H1 (cell line): ENCODE data around the gene FN3KRP. TPM values are rescaled to one million over a fixed set of nuclear protein-coding genes. Genes with fewer than 3 reads are reported as not detected.

Source experiments
- CTCF ChIA-PET: fragments of 300-600 bp; sonication (Branson Sonifier 250); formaldehyde crosslinking; loops from one replicate; lab custom pipeline; 2021; ENCODE audit not compliant: partially characterized antibody; lab: Charles Lee
- POLR2A ChIA-PET: fragments of 300-600 bp; sonication (Branson Sonifier 250); formaldehyde crosslinking; loops from one replicate; lab custom pipeline; 2021; ENCODE audit warnings: inconsistent platforms; ENCODE audit not compliant: partially characterized antibody; lab: Charles Lee
- DNase-seq, 2 experiments: peaks; one replicate each; pipeline versions ENCODE4 v3.0.0 to v3.0.0-alpha.2; 2010 to 2022; ENCODE audit warnings: low spot score in 2 of 2, low read depth in 1 of 2, mixed read lengths in 1 of 2
- FAIRE-seq: peaks from 2 replicates; lab custom pipeline; 2011; peaks lifted over from hg19 to GRCh38; lab: Jason Lieb, UNC
- H2AFZ ChIP-seq: 2 replicates; pipeline ENCODE4 v1.8.1; 2012; ENCODE audit warnings: low read length, inconsistent platforms
- H2AK5ac ChIP-seq: 2 replicates; pipeline ENCODE4 v1.6.1; 2013; ENCODE audit warnings: low read depth, low read length
- H2BK120ac ChIP-seq: replicated peaks from 2 replicates; pipeline ENCODE3; 2013; ENCODE audit warnings: low read depth, low read length, inconsistent platforms
- H2BK12ac ChIP-seq: 2 replicates; pipeline ENCODE4 v1.6.1; 2013; ENCODE audit warnings: low read depth, low read length
- H2BK15ac ChIP-seq: 2 replicates; pipeline ENCODE4 v1.6.1; 2013; ENCODE audit warnings: low read length
- H2BK20ac ChIP-seq: 2 replicates; pipeline ENCODE4 v1.6.1; 2013; ENCODE audit warnings: low read length
- H2BK5ac ChIP-seq: 2 replicates; pipeline ENCODE4 v1.6.1; 2013; ENCODE audit warnings: low read depth, low read length
- H3K14ac ChIP-seq: 2 replicates; pipeline ENCODE4 v1.6.1; 2013; ENCODE audit warnings: inconsistent platforms; ENCODE audit not compliant: insufficient read length
- H3K18ac ChIP-seq: 2 replicates; pipeline ENCODE4 v1.6.1; 2013; ENCODE audit warnings: low read length; ENCODE audit errors: extremely low read depth
- H3K23ac ChIP-seq: 2 replicates; pipeline ENCODE4 v1.6.1; 2013; ENCODE audit warnings: inconsistent platforms; ENCODE audit not compliant: insufficient read length
- H3K23me2 ChIP-seq: 2 replicates; pipeline ENCODE4 v1.6.1; 2013; ENCODE audit warnings: low read depth, low read length
- H3K27ac ChIP-seq: 2 replicates; pipeline ENCODE4 v1.6.1; 2011; ENCODE audit warnings: low read depth, low read length, inconsistent platforms
- H3K27me3 ChIP-seq, 4 experiments: replicated peaks in 1 of 4; 1 replicate in 1 of 4; 2 replicates in 3 of 4; pipeline versions ENCODE4 v1.6.1 to v1.8.1; 2011 to 2013; ENCODE audit warnings: low read length in 3 of 4, mild to moderate bottlenecking in 3 of 4, inconsistent platforms in 2 of 4, mixed read lengths in 2 of 4, moderate library complexity in 1 of 4; ENCODE audit not compliant: control insufficient read depth in 3 of 4, insufficient read depth in 3 of 4; ENCODE audit errors: extremely low read depth in 1 of 4
- H3K36me3 ChIP-seq, 4 experiments: 2 replicates each; pipeline versions ENCODE4 v1.6.1 to v1.8.1; 2011 to 2013; ENCODE audit warnings: mild to moderate bottlenecking in 4 of 4, low read length in 3 of 4, moderate library complexity in 2 of 4, control low read depth in 1 of 4, inconsistent platforms in 1 of 4; ENCODE audit not compliant: insufficient read depth in 4 of 4, control insufficient read depth in 2 of 4
- H3K4ac ChIP-seq: replicated peaks from 2 replicates; pipeline ENCODE3; 2013; ENCODE audit warnings: low read length, low read depth, mixed read lengths, inconsistent platforms; ENCODE audit not compliant: insufficient read length
- H3K4me1 ChIP-seq, 4 experiments: replicated peaks in 1 of 4; 1 replicate in 1 of 4; 2 replicates in 3 of 4; pipeline versions ENCODE4 v1.6.1 to v1.8.1; 2011 to 2013; ENCODE audit warnings: low read length in 3 of 4, inconsistent platforms in 2 of 4, mixed read lengths in 1 of 4; ENCODE audit not compliant: insufficient read depth in 4 of 4, control insufficient read depth in 3 of 4
- H3K4me2 ChIP-seq, 2 experiments: 2 replicates each; pipeline versions ENCODE4 v1.6.1 to v1.8.1; 2011 to 2013; ENCODE audit warnings: low read depth in 2 of 2, low read length in 2 of 2, control low read depth in 1 of 2, inconsistent platforms in 1 of 2, mild to moderate bottlenecking in 1 of 2; ENCODE audit not compliant: insufficient read depth in 1 of 2
- H3K4me3 ChIP-seq, 4 experiments: fragments of 200-600, 300-600 bp in 1 of 4; sonication (generic), shearing (Covaris generic), sonication (Bioruptor Twin) in 1 of 4; 2 replicates each; pipeline versions ENCODE4 v1.5.1 to v1.8.1; 2011 to 2016; ENCODE audit warnings: low read length in 4 of 4, low read depth in 3 of 4, control low read depth in 2 of 4, inconsistent platforms in 2 of 4, mild to moderate bottlenecking in 2 of 4, mixed read lengths in 1 of 4, moderate library complexity in 1 of 4; ENCODE audit not compliant: insufficient read depth in 2 of 4; ENCODE audit errors: extremely low read depth in 1 of 4
- H3K56ac ChIP-seq: replicated peaks from 2 replicates; pipeline ENCODE3; 2013; ENCODE audit warnings: low read depth, mild to moderate bottlenecking, mixed read lengths, low read length, inconsistent platforms; ENCODE audit not compliant: insufficient read length
- H3K79me1 ChIP-seq: 2 replicates; pipeline ENCODE4 v1.6.1; 2013; ENCODE audit warnings: low read depth, low read length, control low read depth
- H3K79me2 ChIP-seq, 2 experiments: 2 replicates each; pipeline versions ENCODE4 v1.6.1 to v1.8.1; 2012 to 2013; ENCODE audit warnings: low read length in 2 of 2, mild to moderate bottlenecking in 2 of 2, inconsistent platforms in 1 of 2; ENCODE audit not compliant: insufficient read depth in 2 of 2, control insufficient read depth in 1 of 2
- H3K9ac ChIP-seq, 4 experiments: replicated peaks in 1 of 4; 1 replicate in 1 of 4; 2 replicates in 3 of 4; pipeline versions ENCODE4 v1.6.1 to v1.8.1; 2011 to 2013; ENCODE audit warnings: low read depth in 3 of 4, low read length in 3 of 4, control low read depth in 2 of 4, mild to moderate bottlenecking in 2 of 4, moderate library complexity in 2 of 4, inconsistent platforms in 1 of 4; ENCODE audit errors: extremely low read depth in 1 of 4
- H3K9me3 ChIP-seq, 2 experiments: 2 replicates each; pipeline versions ENCODE4 v1.6.1 to v1.8.1; 2012 to 2013; ENCODE audit warnings: mild to moderate bottlenecking in 2 of 2, moderate library complexity in 2 of 2, control low read depth in 1 of 2, inconsistent platforms in 1 of 2, low read depth in 1 of 2, low read length in 1 of 2, mixed read lengths in 1 of 2; ENCODE audit not compliant: insufficient read depth in 2 of 2
- H4K20me1 ChIP-seq, 2 experiments: replicated peaks in 1 of 2; 2 replicates each; pipeline versions ENCODE3 to v1.8.1; 2011 to 2013; ENCODE audit warnings: inconsistent platforms in 2 of 2, low read length in 2 of 2, mild to moderate bottlenecking in 1 of 2; ENCODE audit not compliant: insufficient read depth in 2 of 2, control insufficient read depth in 1 of 2
- H4K5ac ChIP-seq: 2 replicates; pipeline ENCODE4 v1.6.1; 2013; ENCODE audit warnings: low read length, low read depth, mixed read lengths, inconsistent platforms; ENCODE audit not compliant: insufficient read length
- H4K8ac ChIP-seq: 2 replicates; pipeline ENCODE4 v1.8.0; 2013; ENCODE audit warnings: mild to moderate bottlenecking, moderate library complexity, low read length, inconsistent platforms; ENCODE audit not compliant: insufficient read depth; ENCODE audit errors: extremely low read depth
- H4K91ac ChIP-seq: replicated peaks from 2 replicates; pipeline ENCODE3; 2013; ENCODE audit warnings: low read length, mixed read lengths, inconsistent platforms; ENCODE audit not compliant: insufficient read length
- BACH1 ChIP-seq: IDR thresholded peaks from 2 replicates; pipeline ENCODE4 v1.6.1; 2012; ENCODE audit warnings: low read length, improper control_type of control experiment
- CEBPB ChIP-seq: IDR thresholded peaks from 2 replicates; pipeline ENCODE4 v1.6.1; 2012; ENCODE audit warnings: low read depth, low read length
- FOSL1 ChIP-seq: IDR thresholded peaks from 2 replicates; pipeline ENCODE4 v1.6.1; 2011; ENCODE audit warnings: mild to moderate bottlenecking, low read depth, low read length, moderate library complexity; ENCODE audit not compliant: insufficient read depth
- GABPA ChIP-seq: IDR thresholded peaks from 2 replicates; pipeline ENCODE4 v1.6.1; 2011; ENCODE audit warnings: mild to moderate bottlenecking, low read length, moderate library complexity, borderline replicate concordance; ENCODE audit not compliant: insufficient read depth
- JUN ChIP-seq: IDR thresholded peaks from 2 replicates; pipeline ENCODE4 v1.6.1; 2011; ENCODE audit warnings: low read depth, mild to moderate bottlenecking, improper control_type of control experiment, low read length
- KDM4A ChIP-seq: IDR thresholded peaks from one replicate; pipeline ENCODE4 v1.7.1; 2012; ENCODE audit warnings: low read depth, mild to moderate bottlenecking, moderate library complexity, low read length, inconsistent platforms; ENCODE audit not compliant: severe bottlenecking
- KDM5A ChIP-seq: fragments of 200-600 bp; IDR thresholded peaks from 2 replicates; pipeline ENCODE4 v1.7.1; 2012; ENCODE audit warnings: mild to moderate bottlenecking, low read length, inconsistent platforms, mixed read lengths
- MAFK ChIP-seq: IDR thresholded peaks from 2 replicates; pipeline ENCODE4 v1.6.1; 2012; ENCODE audit warnings: low read depth, mild to moderate bottlenecking, improper control_type of control experiment, low read length
- POU5F1 ChIP-seq: IDR thresholded peaks from 2 replicates; pipeline ENCODE4 v1.6.1; 2011; ENCODE audit warnings: low read depth, mild to moderate bottlenecking, low read length, moderate library complexity
- RBBP5 ChIP-seq: IDR thresholded peaks from 2 replicates; pipeline ENCODE4 v1.7.1; 2012; ENCODE audit warnings: low read depth, mild to moderate bottlenecking, inconsistent platforms, low read length, moderate library complexity, borderline replicate concordance
- RXRA ChIP-seq: IDR thresholded peaks from 2 replicates; pipeline ENCODE4 v1.6.1; 2011; ENCODE audit warnings: low read depth, mild to moderate bottlenecking, low read length, moderate library complexity; ENCODE audit not compliant: insufficient read depth
- SP2 ChIP-seq: IDR thresholded peaks from 2 replicates; pipeline ENCODE4 v1.6.1; 2012; ENCODE audit warnings: mild to moderate bottlenecking, low read length, inconsistent platforms
- TAF7 ChIP-seq: optimal IDR thresholded peaks from 2 replicates; pipeline ENCODE3; 2011; ENCODE audit warnings: low read depth, mild to moderate bottlenecking, inconsistent platforms, low read length, moderate library complexity, borderline replicate concordance
- WGBS, 2 experiments: shearing (Covaris generic) in 1 of 2; methylation state at CpG; one replicate each; pipeline versions ENCODE4 v1.1.6 to v1.1.7; 2013 to 2015; ENCODE audit warnings: low lambda C conversion rate in 2 of 2, mixed read lengths in 2 of 2, inconsistent platforms in 1 of 2, low coverage in 1 of 2, missing lambda C conversion rate in 1 of 2; ENCODE audit not compliant: insufficient replicate concordance in 2 of 2, insufficient coverage in 1 of 2, insufficient read length in 1 of 2; ENCODE audit errors: extremely low coverage in 1 of 2, missing lambda C conversion rate in 1 of 2; 5-methylcytosine and 5-hydroxymethylcytosine counted together
- polyA plus RNA-seq, 7 experiments: library from polyadenylated mRNA; depleted of rRNA in 3 of 7; stranded (reverse) in 5 of 7; unstranded in 2 of 7; fragments of >200 nt in 5 of 7; fragments of 200-250 nt in 2 of 7; gene quantifications; 1 replicate in 5 of 7; 2 replicates in 1 of 7; 4 replicates in 1 of 7; pipeline versions ENCODE4 v1.2.1 to v1.2.3, GENCODE V29; 2011 to 2013; ENCODE audit warnings: missing spikeins in 2 of 7, mixed read lengths in 2 of 7
- total RNA-seq: library from RNA; stranded (reverse); fragmentation: NEBNext Ultra II Directional; extraction: Animal tissue kit (Norgen Biotek cat#: 25700); gene quantifications from 2 replicates; pipeline ENCODE4 v1.2.1, GENCODE V29; 2021

Gene FN3KRP
- total and polyA plus RNA-seq, 2 of the 8 experiments (the other 6 are each of a cell fraction or from before 2014, with no cell fraction given), result 18.1 to 21.4 TPM

- Histone ChIP-seq H4K8ac (no peak overlapping the region), H3K56ac (no peak overlapping the region), H3K4ac (no peak overlapping the region), H3K18ac (no peak overlapping the region), H3K4me1 (no peaks in the 10 kb centered on the region), H2AK5ac (no peak overlapping the region), H2BK12ac (no peak overlapping the region), H4K20me1 (peaks cover 2 to 12% of the 10 kb centered on the region in 2 experiments), H3K23ac (no peak overlapping the region), H3K14ac (no peak overlapping the region), H3K4me3 (no peak overlapping the region), H4K91ac (no peak overlapping the region), H3K79me1 (peaks cover 12% of the 10 kb centered on the region), H3K27me3 (no peaks in the 10 kb centered on the region), H3K9me3 (no peaks in the 10 kb centered on the region), H3K79me2 (peaks cover 0 to 13% of the 10 kb centered on the region in 2 experiments; a peak in 1 of 4 replicates), H2BK5ac (no peak overlapping the region), H3K4me2 (no peak overlapping the region), H2BK20ac (no peak overlapping the region), H3K23me2 (no peaks in the 10 kb centered on the region), H3K27ac (no peak overlapping the region), H2AFZ (no peak overlapping the region), H2BK120ac (no peak overlapping the region), H3K9ac (no peak overlapping the region), H2BK15ac (no peak overlapping the region), H4K5ac (no peak overlapping the region), H3K36me3 (peaks cover 7 to 20% (median 12%) of the 10 kb centered on the region in 4 experiments)
- WGBS, 2 experiments, result 58% methylated on average over 33 of the region's 34 CpGs; no CpG with 5 or more reads in 1 of the 2 experiments
- no peak for FAIRE-seq
- peak in 1 of 2 experiments; percentile 93 for DNase-seq
- POLR2A ChIA-PET, result no interaction called here
- CTCF ChIA-PET, result interaction anchor here (0.6 to 2.1 kb wide), 32 partner anchors 9 to 323 kb away, joined by 3 to 11 read pairs (median 4); no protein-coding TSS in a partner anchor
- no peak for TF ChIP-seq SP2
- TF ChIP-seq CEBPB, result no peak
- no peak for TF ChIP-seq JUN
- no peak for TF ChIP-seq RBBP5
- no peak for TF ChIP-seq FOSL1
- TF ChIP-seq TAF7, result no peak
- no peak for TF ChIP-seq POU5F1
- TF ChIP-seq RXRA, result no peak
- no peak for TF ChIP-seq KDM5A
- TF ChIP-seq KDM4A, result no peak
- TF ChIP-seq MAFK, result no peak
- TF ChIP-seq BACH1, result peak; percentile 32; the same call in 1 of the 2 replicates
- peak; percentile 82; the same call in 1 of the 2 replicates for TF ChIP-seq GABPA
These were observed 58.7 kb downstream of the FN3KRP start for GRCh38 chr17:82775001-82775823.
